RWPE2 (cell line): ENCODE data around the gene ABCA8.

Experiments used
- ATAC-seq: fragments of 200-7000 bp; cut with Tn5 transposase; 3 replicates; pipeline ENCODE4 v1.9.1; 2021; ENCODE audit warnings: low read depth
- DNase-seq: peaks from one replicate; pipeline ENCODE4 v3.0.0-alpha.2; 2020; ENCODE audit warnings: low spot score
- H3K27ac ChIP-seq: fragments of 450-650 bp; 2 replicates; pipeline ENCODE4 v1.5.1; 2017; ENCODE audit warnings: mild to moderate bottlenecking; ENCODE audit not compliant: poor library complexity, severe bottlenecking
- H3K27me3 ChIP-seq: fragments of 250-450 bp; sonication (Bioruptor Pico); 2 replicates; pipeline ENCODE4 v1.5.1; 2021; ENCODE audit warnings: mild to moderate bottlenecking, moderate library complexity; ENCODE audit not compliant: insufficient read depth, poor library complexity, severe bottlenecking
- H3K36me3 ChIP-seq: fragments of 250-450 bp; sonication (Bioruptor Pico); 2 replicates; pipeline ENCODE4 v1.5.1; 2020; ENCODE audit warnings: low read depth, mild to moderate bottlenecking, moderate library complexity
- H3K4me1 ChIP-seq: fragments of 250-450 bp; sonication (Bioruptor Pico); 2 replicates; pipeline ENCODE4 v1.5.1; 2021; ENCODE audit warnings: mild to moderate bottlenecking, moderate library complexity; ENCODE audit not compliant: insufficient read depth, poor library complexity, severe bottlenecking
- H3K4me3 ChIP-seq: fragments of 250-450 bp; sonication (Bioruptor Pico); 2 replicates; pipeline ENCODE4 v1.5.1; 2021; ENCODE audit warnings: mild to moderate bottlenecking, moderate library complexity; ENCODE audit not compliant: severe bottlenecking
- H3K9me3 ChIP-seq: fragments of 250-450 bp; sonication (Bioruptor Pico); 2 replicates; pipeline ENCODE4 v1.5.1; 2021; ENCODE audit warnings: mild to moderate bottlenecking, moderate library complexity; ENCODE audit not compliant: severe bottlenecking
- TF ChIP-seq, protein P1 (sequence below): fragments of 450-650 bp; IDR thresholded peaks from one replicate; pipeline ENCODE4 v1.5.1; 2017; ENCODE audit warnings: mild to moderate bottlenecking, moderate library complexity; ENCODE audit not compliant: poor library complexity, severe bottlenecking

Gene ABCA8

DNA sequence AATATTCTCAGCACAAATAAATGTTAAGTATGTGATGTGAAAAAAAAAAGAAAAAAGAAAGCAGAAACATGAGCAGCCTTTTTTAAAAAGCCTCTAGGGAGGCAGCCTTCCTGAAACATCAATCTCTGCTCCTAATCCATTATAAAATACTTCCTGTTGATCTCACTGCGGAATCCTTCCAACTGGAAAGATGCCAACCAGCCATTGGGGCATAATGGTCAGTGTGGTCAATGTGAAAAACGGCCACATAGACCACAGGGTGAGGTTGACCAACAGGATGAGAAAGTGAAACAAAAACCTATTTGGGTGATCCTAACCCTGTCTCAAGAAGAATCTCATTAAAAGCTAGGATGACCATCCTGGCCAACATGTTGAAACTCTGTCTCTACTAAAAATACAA is 26.1 kb upstream of the ABCA8 start:
- DNase-seq (no peak), ATAC-seq (no peak)
- no peaks in the 10 kb centered on the region for H3K27me3 ChIP-seq
- H3K9me3 ChIP-seq: no peaks in the 10 kb centered on the region
- TF ChIP-seq, protein P1, sequence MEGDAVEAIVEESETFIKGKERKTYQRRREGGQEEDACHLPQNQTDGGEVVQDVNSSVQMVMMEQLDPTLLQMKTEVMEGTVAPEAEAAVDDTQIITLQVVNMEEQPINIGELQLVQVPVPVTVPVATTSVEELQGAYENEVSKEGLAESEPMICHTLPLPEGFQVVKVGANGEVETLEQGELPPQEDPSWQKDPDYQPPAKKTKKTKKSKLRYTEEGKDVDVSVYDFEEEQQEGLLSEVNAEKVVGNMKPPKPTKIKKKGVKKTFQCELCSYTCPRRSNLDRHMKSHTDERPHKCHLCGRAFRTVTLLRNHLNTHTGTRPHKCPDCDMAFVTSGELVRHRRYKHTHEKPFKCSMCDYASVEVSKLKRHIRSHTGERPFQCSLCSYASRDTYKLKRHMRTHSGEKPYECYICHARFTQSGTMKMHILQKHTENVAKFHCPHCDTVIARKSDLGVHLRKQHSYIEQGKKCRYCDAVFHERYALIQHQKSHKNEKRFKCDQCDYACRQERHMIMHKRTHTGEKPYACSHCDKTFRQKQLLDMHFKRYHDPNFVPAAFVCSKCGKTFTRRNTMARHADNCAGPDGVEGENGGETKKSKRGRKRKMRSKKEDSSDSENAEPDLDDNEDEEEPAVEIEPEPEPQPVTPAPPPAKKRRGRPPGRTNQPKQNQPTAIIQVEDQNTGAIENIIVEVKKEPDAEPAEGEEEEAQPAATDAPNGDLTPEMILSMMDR: no peak
- H3K27ac ChIP-seq: no peak overlapping the region
- H3K4me3 ChIP-seq: no peak overlapping the region
- H3K36me3 ChIP-seq: no peaks in the 10 kb centered on the region
- H3K4me1 ChIP-seq: no peaks in the 10 kb centered on the region

DNA sequence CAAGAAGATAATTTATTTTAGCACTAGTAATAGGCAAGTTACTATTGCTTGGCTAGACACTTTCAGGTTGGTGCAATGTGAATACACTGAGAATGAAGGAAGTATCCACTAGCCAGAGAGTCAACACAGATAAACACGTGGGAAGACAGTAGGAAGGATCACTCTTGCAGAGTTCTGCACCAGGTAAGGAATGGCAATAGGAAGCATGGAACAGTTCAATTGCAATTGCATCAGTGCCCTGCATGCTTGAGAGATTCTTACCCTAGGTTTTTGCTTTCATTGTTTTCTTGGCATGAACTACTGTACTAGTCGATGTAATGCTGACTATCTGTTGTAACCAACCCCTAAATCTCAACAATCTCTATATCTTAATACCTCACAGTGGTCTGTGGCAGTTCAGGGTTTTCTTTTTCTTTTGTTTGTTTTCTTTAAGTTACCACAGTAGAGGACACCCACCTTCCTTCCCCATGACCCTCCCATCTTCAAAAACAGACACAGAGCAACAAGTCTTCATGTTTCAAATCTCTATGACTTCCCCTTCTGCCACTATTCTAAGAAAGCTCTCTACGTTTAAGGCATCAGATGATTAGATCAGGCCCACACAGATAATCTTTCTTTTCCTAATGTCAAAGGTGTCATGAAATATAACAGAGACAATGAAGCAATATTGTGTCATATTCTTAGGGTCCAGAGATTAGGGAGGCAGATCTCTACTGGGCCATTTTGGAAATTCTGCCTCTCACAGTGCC is 18.1 kb upstream of the ABCA8 start:
- DNase-seq (no peak), ATAC-seq (no peak)
- Histone ChIP-seq H3K9me3 (no peaks in the 10 kb centered on the region), H3K4me1 (no peaks in the 10 kb centered on the region), H3K4me3 (no peak overlapping the region), H3K36me3 (no peaks in the 10 kb centered on the region), H3K27me3 (no peaks in the 10 kb centered on the region), H3K27ac (no peak overlapping the region)
- TF ChIP-seq, protein P1: no peak

- Histone ChIP-seq H3K27ac (no peak overlapping the region), H3K4me1 (no peaks in the 10 kb centered on the region), H3K27me3 (no peaks in the 10 kb centered on the region), H3K36me3 (no peaks in the 10 kb centered on the region), H3K4me3 (no peak overlapping the region), H3K9me3 (no peaks in the 10 kb centered on the region)
- DNase-seq (no peak), ATAC-seq (no peak)
- TF ChIP-seq, protein P1: peak; percentile 77
Observed at GRCh38 chr17:68972119-68972704, 17.0 kb upstream of the ABCA8 start.

GRCh38 chr17:68969101-68969500 is 13.9 kb upstream of the ABCA8 start:
- Histone ChIP-seq H3K27me3 (no peaks in the 10 kb centered on the region), H3K36me3 (no peaks in the 10 kb centered on the region), H3K9me3 (no peaks in the 10 kb centered on the region), H3K4me3 (no peak overlapping the region), H3K27ac (no peak overlapping the region), H3K4me1 (no peaks in the 10 kb centered on the region)
- TF ChIP-seq, protein P1: no peak
- DNase-seq (no peak), ATAC-seq (no peak)

DNA sequence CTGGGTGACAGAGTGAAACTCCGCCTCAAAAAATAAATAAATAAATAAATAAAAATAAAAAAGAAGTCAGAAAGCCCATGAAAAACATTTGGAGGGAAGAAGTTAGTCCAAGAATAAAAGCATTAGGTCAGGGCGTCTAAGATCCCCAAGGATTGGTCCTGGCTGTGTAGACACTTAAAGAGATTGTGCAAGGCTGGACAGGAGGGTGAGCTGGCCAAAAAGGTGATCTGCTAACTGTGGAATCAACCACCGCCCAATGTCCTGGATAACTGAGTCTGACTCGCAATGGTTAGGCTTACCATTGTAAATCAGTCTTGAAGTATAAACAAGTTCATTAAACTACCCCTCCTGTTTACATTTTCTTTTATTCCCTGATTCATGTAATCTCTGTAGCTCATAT is 8.8 kb upstream of the ABCA8 start:
- H3K27ac ChIP-seq: no peak overlapping the region
- H3K27me3 ChIP-seq: no peaks in the 10 kb centered on the region
- TF ChIP-seq, protein P1: no peak
- ATAC-seq (no peak), DNase-seq (no peak)
- no peaks in the 10 kb centered on the region for H3K9me3 ChIP-seq
- no peaks in the 10 kb centered on the region for H3K36me3 ChIP-seq
- no peak overlapping the region for H3K4me3 ChIP-seq
- H3K4me1 ChIP-seq: no peaks in the 10 kb centered on the region
